ENCODE measurements around the gene CSF3R. TPM values are rescaled to one million over a fixed set of nuclear protein-coding genes. Genes with fewer than 3 reads are reported as not detected.
"Not testable (repeated sequence)": the region's sequence is repeated elsewhere in the genome, so short reads cannot be mapped to it uniquely, and the experiment has no call there.

The CSF3R gene
- total RNA-seq, 1 experiment from 2014 or later, result not detected

- no peak overlapping the region for H3K4me2 ChIP-seq (ENCODE audit: low read length)
- no peaks in the 10 kb centered on the region for H3K79me2 ChIP-seq (ENCODE audit: low read length)
- no peaks in the 10 kb centered on the region for H3K4me1 ChIP-seq (ENCODE audit: insufficient read depth, low read length)
- TF ChIP-seq CTCF (conservative IDR thresholded peaks at IDR 0.05; ENCODE audit: low read depth, low read length) (no peak), EZH2 (IDR thresholded peaks at IDR 0.05; ENCODE audit: low read length, unreplicated experiment) (no peak), EZH2phosphoT487 (IDR thresholded peaks at IDR 0.05; ENCODE audit: borderline replicate concordance, low read length) (no peak)
- H4K20me1 ChIP-seq (ENCODE audit: low read length), result no peaks in the 10 kb centered on the region
- H3K4me3 ChIP-seq (ENCODE audit: low read length), result no peak overlapping the region
- no peak overlapping the region for H2AFZ ChIP-seq (ENCODE audit: low read length)
- ChIA-PET CTCF (no interaction called here), POLR2A (ENCODE audit: unreplicated experiment) (no interaction called here)
- H3K27ac ChIP-seq (ENCODE audit: low read length), result no peak overlapping the region
- BruUV-seq (replicated peaks), result no TSS peak
- H3K36me3 ChIP-seq (ENCODE audit: low read depth, low read length), result no peaks in the 10 kb centered on the region
- no peak overlapping the region for H3K9ac ChIP-seq (ENCODE audit: low read length)
- intact Hi-C loops (cut with micrococcal nuclease), result no loop called here
- H3K27me3 ChIP-seq (ENCODE audit: low read length), result peaks cover 38% of the 10 kb centered on the region
- no peaks in the 10 kb centered on the region for H3K9me2 ChIP-seq (replicated peaks; ENCODE audit: low read length)
- H3K9me3 ChIP-seq (ENCODE audit: low read length), result no peaks in the 10 kb centered on the region
- no peak for ATAC-seq
- no peak for DNase-seq
- no peaks in the 10 kb centered on the region for H3F3A ChIP-seq (ENCODE audit: low read length, unreplicated experiment)
These were observed 9.8 kb upstream of the CSF3R start for GRCh38 chr1:36492491-36492890.

GRCh38 chr1:36489258-36490051 lies 6.7 kb upstream of the CSF3R start:
- H3K4me3 ChIP-seq (ENCODE audit: low read length); DNase-seq; CTCF ChIA-PET; H3K27ac ChIP-seq (ENCODE audit: low read length); H3K9me2 ChIP-seq (replicated peaks; ENCODE audit: low read length); H3K4me2 ChIP-seq (ENCODE audit: low read length); H3K9me3 ChIP-seq (ENCODE audit: low read length); ATAC-seq; POLR2A ChIA-PET (ENCODE audit: unreplicated experiment); H4K20me1 ChIP-seq (ENCODE audit: low read length); H3F3A ChIP-seq (ENCODE audit: low read length, unreplicated experiment); intact Hi-C loops (cut with micrococcal nuclease); H3K36me3 ChIP-seq (ENCODE audit: low read depth, low read length); H3K9ac ChIP-seq (ENCODE audit: low read length); BruUV-seq (replicated peaks); H3K79me2 ChIP-seq (ENCODE audit: low read length); H2AFZ ChIP-seq (ENCODE audit: low read length): not testable (repeated sequence)
- Histone ChIP-seq H3K4me1 (ENCODE audit: insufficient read depth, low read length) (peaks cover 13% of the 10 kb centered on the region), H3K27me3 (ENCODE audit: low read length) (peaks cover 27% of the 10 kb centered on the region)

GRCh38 chr1:36487906-36488305 lies 5.2 kb upstream of the CSF3R start:
- Histone ChIP-seq H3K9ac (ENCODE audit: low read length) (no peak overlapping the region), H3K36me3 (ENCODE audit: low read depth, low read length) (no peaks in the 10 kb centered on the region), H2AFZ (ENCODE audit: low read length) (no peak overlapping the region), H3K4me3 (ENCODE audit: low read length) (no peak overlapping the region), H3K27ac (ENCODE audit: low read length) (no peak overlapping the region), H3K4me1 (ENCODE audit: insufficient read depth, low read length) (peaks cover 13% of the 10 kb centered on the region), H3K4me2 (ENCODE audit: low read length) (no peak overlapping the region), H3K27me3 (ENCODE audit: low read length) (peaks cover 13% of the 10 kb centered on the region), H3K9me3 (ENCODE audit: low read length) (no peaks in the 10 kb centered on the region), H3K79me2 (ENCODE audit: low read length) (no peaks in the 10 kb centered on the region), H3F3A (ENCODE audit: low read length, unreplicated experiment) (no peaks in the 10 kb centered on the region), H3K9me2 (replicated peaks; ENCODE audit: low read length) (no peaks in the 10 kb centered on the region), H4K20me1 (ENCODE audit: low read length) (no peaks in the 10 kb centered on the region)
- intact Hi-C loops (cut with micrococcal nuclease), result no loop called here
- TF ChIP-seq EZH2phosphoT487 (IDR thresholded peaks at IDR 0.05; ENCODE audit: borderline replicate concordance, low read length) (no peak), EZH2 (IDR thresholded peaks at IDR 0.05; ENCODE audit: low read length, unreplicated experiment) (no peak), CTCF (conservative IDR thresholded peaks at IDR 0.05; ENCODE audit: low read depth, low read length) (no peak)
- DNase-seq, result no peak
- BruUV-seq (replicated peaks), result no TSS peak
- no peak for ATAC-seq
- ChIA-PET CTCF (interaction anchor here (0.6 kb wide), 1 partner anchor 36 kb away, joined by 4 read pairs; no protein-coding TSS in a partner anchor), POLR2A (ENCODE audit: unreplicated experiment) (no interaction called here)

- H3K27me3 ChIP-seq (ENCODE audit: low read length); H3K9me2 ChIP-seq (replicated peaks; ENCODE audit: low read length); H3K9me3 ChIP-seq (ENCODE audit: low read length); H3K9ac ChIP-seq (ENCODE audit: low read length); intact Hi-C loops (cut with micrococcal nuclease); BruUV-seq (replicated peaks); H3K36me3 ChIP-seq (ENCODE audit: low read depth, low read length); POLR2A ChIA-PET (ENCODE audit: unreplicated experiment); H3K79me2 ChIP-seq (ENCODE audit: low read length); H3K4me3 ChIP-seq (ENCODE audit: low read length); H3K27ac ChIP-seq (ENCODE audit: low read length); H2AFZ ChIP-seq (ENCODE audit: low read length); DNase-seq; ATAC-seq; H3F3A ChIP-seq (ENCODE audit: low read length, unreplicated experiment); H4K20me1 ChIP-seq (ENCODE audit: low read length): not testable (repeated sequence)
- Histone ChIP-seq H3K4me2 (ENCODE audit: low read length) (peak overlapping the region; percentile 61; the same call in 1 of the 2 replicates), H3K4me1 (ENCODE audit: insufficient read depth, low read length) (peaks cover 13% of the 10 kb centered on the region)
- CTCF ChIA-PET, result interaction anchor here (0.7 kb wide), 1 partner anchor 971 kb away, joined by 3 read pairs; no protein-coding TSS in a partner anchor
These were observed 4.6 kb upstream of the CSF3R start for GRCh38 chr1:36487336-36487725.

Data from PC-3 (cell line).